Thoracic aorta (tissue), 2 donors: ENCODE data around the gene KIR2DL4. TPM values are rescaled to one million over a fixed set of nuclear protein-coding genes. Genes with fewer than 3 reads are reported as not detected.
"Not testable (repeated sequence)": the region's sequence is repeated elsewhere in the genome, so short reads cannot be mapped to it uniquely, and the experiment has no call there.

Experiments used
- ATAC-seq: fragments of 150-250 bp; one replicate; pipeline ENCODE4 v1.8.0; 2017; ENCODE audit warnings: low read depth; ENCODE audit not compliant: insufficient number of reproducible peaks, low FRiP score
- DNase-seq: peaks from one replicate; pipeline ENCODE4 v3.0.0-alpha.2; 2020; ENCODE audit warnings: low spot score
- H3K27ac ChIP-seq, 2 donors: fragments of 200-600 bp; sonication (generic); 1 replicate in 1 of 2; 2 replicates in 1 of 2; pipeline ENCODE4 v1.5.1; 2016; ENCODE audit warnings: mild to moderate bottlenecking in 2 of 2, moderate library complexity in 2 of 2
- H3K27me3 ChIP-seq: fragments of 200-600 bp; sonication (generic); replicated peaks from 2 replicates; pipeline ENCODE4 v1.6.0; 2016; ENCODE audit warnings: mild to moderate bottlenecking; ENCODE audit not compliant: insufficient read depth
- H3K36me3 ChIP-seq: fragments of 200-600 bp; sonication (generic); one replicate; pipeline ENCODE4 v1.5.1; 2016
- H3K4me1 ChIP-seq, 2 donors: fragments of 200-600 bp; sonication (generic); 1 replicate in 1 of 2; 2 replicates in 1 of 2; pipeline versions ENCODE4 v1.5.1 to v1.6.0; 2016; ENCODE audit warnings: low read depth in 2 of 2, mild to moderate bottlenecking in 1 of 2; ENCODE audit not compliant: control insufficient read depth in 1 of 2
- H3K4me3 ChIP-seq: fragments of 200-600 bp; sonication (generic); 2 replicates; pipeline ENCODE4 v1.5.1; 2016; ENCODE audit warnings: mild to moderate bottlenecking
- H3K9me3 ChIP-seq: fragments of 200-600 bp; sonication (generic); 2 replicates; pipeline ENCODE4 v1.5.1; 2016
- total RNA-seq, 2 donors: library from RNA; depleted of rRNA; stranded (reverse); fragments of >200 nt; gene quantifications; one replicate each; pipeline versions ENCODE4 v1.1.0 to v1.2.3, GENCODE V29; 2016
- TF ChIP-seq, protein P1 (sequence below): fragments of 200-600 bp; sonication (generic); IDR thresholded peaks from one replicate; pipeline ENCODE4 v1.5.1; 2019; ENCODE audit warnings: antibody characterized with exemption

Gene KIR2DL4
- total RNA-seq, 2 donors from 2014 or later = 0.54 TPM; not detected in 1

DNA sequence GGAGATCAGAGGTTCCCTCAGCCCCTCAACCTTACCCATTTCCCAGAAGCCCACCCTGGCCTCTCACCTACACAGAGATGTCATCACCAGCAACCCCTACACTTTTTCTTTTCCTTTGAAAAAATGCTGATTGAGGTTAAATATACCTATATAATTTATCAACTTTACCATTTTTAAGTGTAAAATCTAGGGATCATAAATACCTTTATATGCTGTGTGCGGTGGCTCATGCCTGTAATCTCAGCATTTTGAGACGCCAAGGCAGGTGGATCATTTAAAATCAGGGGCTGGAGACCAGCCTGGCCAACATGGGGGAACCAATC is 3.1 kb downstream of the KIR2DL4 start:
- H3K27ac ChIP-seq = no peak overlapping the region
- no peaks in the 10 kb centered on the region for H3K27me3 ChIP-seq
- no peak overlapping the region for H3K4me3 ChIP-seq
- ATAC-seq = no peak
- H3K36me3 ChIP-seq = no peaks in the 10 kb centered on the region
- no peaks in the 10 kb centered on the region for H3K4me1 ChIP-seq
- TF ChIP-seq, protein P1, sequence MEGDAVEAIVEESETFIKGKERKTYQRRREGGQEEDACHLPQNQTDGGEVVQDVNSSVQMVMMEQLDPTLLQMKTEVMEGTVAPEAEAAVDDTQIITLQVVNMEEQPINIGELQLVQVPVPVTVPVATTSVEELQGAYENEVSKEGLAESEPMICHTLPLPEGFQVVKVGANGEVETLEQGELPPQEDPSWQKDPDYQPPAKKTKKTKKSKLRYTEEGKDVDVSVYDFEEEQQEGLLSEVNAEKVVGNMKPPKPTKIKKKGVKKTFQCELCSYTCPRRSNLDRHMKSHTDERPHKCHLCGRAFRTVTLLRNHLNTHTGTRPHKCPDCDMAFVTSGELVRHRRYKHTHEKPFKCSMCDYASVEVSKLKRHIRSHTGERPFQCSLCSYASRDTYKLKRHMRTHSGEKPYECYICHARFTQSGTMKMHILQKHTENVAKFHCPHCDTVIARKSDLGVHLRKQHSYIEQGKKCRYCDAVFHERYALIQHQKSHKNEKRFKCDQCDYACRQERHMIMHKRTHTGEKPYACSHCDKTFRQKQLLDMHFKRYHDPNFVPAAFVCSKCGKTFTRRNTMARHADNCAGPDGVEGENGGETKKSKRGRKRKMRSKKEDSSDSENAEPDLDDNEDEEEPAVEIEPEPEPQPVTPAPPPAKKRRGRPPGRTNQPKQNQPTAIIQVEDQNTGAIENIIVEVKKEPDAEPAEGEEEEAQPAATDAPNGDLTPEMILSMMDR = no peak
- H3K9me3 ChIP-seq = no peaks in the 10 kb centered on the region
- no peak for DNase-seq

DNA sequence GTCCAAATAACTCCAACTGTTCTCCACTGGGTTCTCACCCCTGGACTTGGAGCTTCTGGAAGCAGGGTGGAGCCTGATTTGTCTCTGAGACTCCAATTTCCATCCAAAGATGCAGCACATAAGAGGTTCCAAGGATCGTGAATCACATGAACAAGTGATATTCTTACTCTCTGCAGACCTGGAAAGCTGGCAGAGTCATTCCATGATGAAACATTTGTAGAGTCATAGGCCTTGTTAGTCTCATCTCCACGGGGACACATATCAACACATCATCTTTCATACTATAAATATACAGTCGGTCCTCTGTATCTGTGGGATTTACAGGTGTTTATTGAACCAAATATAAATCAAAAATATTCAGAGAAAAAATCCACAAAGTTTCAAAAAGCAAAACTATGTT is 11.2 kb downstream of the KIR2DL4 start:
- not testable (repeated sequence) for DNase-seq, H3K4me3 ChIP-seq, H3K36me3 ChIP-seq, H3K27me3 ChIP-seq, H3K4me1 ChIP-seq, ATAC-seq, H3K9me3 ChIP-seq, H3K27ac ChIP-seq

DNA sequence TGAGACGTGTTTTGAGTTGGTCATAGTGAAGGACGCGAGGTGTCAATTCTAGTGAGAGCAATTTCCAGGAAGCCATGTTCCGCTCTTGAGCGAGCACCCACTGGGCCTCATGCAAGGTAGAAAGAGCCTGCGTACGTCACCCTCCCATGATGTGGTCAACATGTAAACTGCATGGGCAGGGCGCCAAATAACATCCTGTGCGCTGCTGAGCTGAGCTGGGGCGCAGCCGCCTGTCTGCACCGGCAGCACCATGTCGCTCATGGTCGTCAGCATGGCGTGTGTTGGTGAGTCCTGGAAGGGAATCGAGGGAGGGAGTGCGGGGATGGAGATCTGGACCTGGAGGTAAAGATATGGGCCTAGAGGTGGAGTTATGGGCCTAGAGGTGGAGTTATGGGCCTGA is 12.8 kb downstream of the KIR2DL4 start, which contains the start of gene KIR3DL1:
Gene KIR3DL1 (plus strand): TSS at position 218 of the 400 bp plus-strand sequence.
- H3K27ac ChIP-seq, H3K36me3 ChIP-seq, H3K27me3 ChIP-seq, DNase-seq, ATAC-seq, H3K4me3 ChIP-seq, H3K9me3 ChIP-seq, H3K4me1 ChIP-seq: not testable (repeated sequence)

GRCh38 chr19:54817670-54818536 is 14.5 kb downstream of the KIR2DL4 start:
- TF ChIP-seq, protein P1 = no peak
- Histone ChIP-seq H3K4me3 (no peak overlapping the region), H3K9me3 (no peaks in the 10 kb centered on the region), H3K27me3 (no peaks in the 10 kb centered on the region), H3K4me1 (no peaks in the 10 kb centered on the region), H3K27ac (no peak overlapping the region), H3K36me3 (no peaks in the 10 kb centered on the region)
- ATAC-seq = no peak
- no peak for DNase-seq

- H3K36me3 ChIP-seq, DNase-seq, H3K27me3 ChIP-seq, H3K4me3 ChIP-seq, H3K4me1 ChIP-seq, H3K9me3 ChIP-seq, H3K27ac ChIP-seq, ATAC-seq: not testable (repeated sequence)
Measured at GRCh38 chr19:54824416-54824815, 21.0 kb downstream of the KIR2DL4 start.

- H3K9me3 ChIP-seq, H3K4me1 ChIP-seq, H3K36me3 ChIP-seq, H3K27me3 ChIP-seq, ATAC-seq, DNase-seq, H3K27ac ChIP-seq, H3K4me3 ChIP-seq: not testable (repeated sequence)
Measured at GRCh38 chr19:54825326-54825725, 21.9 kb downstream of the KIR2DL4 start.

GRCh38 chr19:54828064-54828463 is 24.7 kb downstream of the KIR2DL4 start:
- H3K27ac ChIP-seq, H3K27me3 ChIP-seq, DNase-seq, H3K4me1 ChIP-seq, H3K9me3 ChIP-seq, ATAC-seq, H3K36me3 ChIP-seq, H3K4me3 ChIP-seq: not testable (repeated sequence)

DNA sequence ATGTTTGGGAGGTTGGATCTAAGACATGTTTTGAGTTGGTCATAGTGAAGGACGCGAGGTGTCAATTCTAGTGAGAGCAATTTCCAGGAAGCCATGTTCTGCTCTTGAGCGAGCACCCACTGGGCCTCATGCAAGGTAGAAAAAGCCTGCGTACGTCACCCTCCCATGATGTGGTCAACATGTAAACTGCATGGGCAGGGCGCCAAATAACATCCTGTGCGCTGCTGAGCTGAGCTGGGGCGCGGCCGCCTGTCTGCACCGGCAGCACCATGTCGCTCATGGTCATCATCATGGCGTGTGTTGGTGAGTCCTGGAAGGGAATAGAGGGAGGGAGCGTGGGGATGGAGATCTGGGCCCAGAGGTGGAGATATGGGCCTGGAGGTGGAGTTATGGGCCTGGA is 29.1 kb downstream of the KIR2DL4 start, which contains the start of gene KIR2DS4:
Gene KIR2DS4 (plus strand): TSS at position 181 of the 400 bp plus-strand sequence.
- not testable (repeated sequence) for ATAC-seq, DNase-seq, H3K27ac ChIP-seq, H3K36me3 ChIP-seq, H3K4me3 ChIP-seq, H3K27me3 ChIP-seq, H3K4me1 ChIP-seq, H3K9me3 ChIP-seq

GRCh38 chr19:54835126-54835525 is 31.7 kb downstream of the KIR2DL4 start:
- H3K27ac ChIP-seq, H3K27me3 ChIP-seq, H3K36me3 ChIP-seq, H3K4me3 ChIP-seq, DNase-seq, ATAC-seq, H3K4me1 ChIP-seq, H3K9me3 ChIP-seq: not testable (repeated sequence)

DNA sequence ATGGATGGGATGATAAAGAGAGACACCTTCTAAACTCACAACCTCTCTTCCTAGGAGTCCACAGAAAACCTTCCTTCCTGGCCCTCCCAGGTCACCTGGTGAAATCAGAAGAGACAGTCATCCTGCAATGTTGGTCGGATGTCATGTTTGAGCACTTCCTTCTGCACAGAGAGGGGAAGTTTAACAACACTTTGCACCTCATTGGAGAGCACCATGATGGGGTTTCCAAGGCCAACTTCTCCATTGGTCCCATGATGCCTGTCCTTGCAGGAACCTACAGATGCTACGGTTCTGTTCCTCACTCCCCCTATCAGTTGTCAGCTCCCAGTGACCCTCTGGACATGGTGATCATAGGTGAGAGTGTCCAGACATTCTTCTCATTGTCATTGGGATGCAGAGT is 34.1 kb downstream of the KIR2DL4 start:
- not testable (repeated sequence) for H3K36me3 ChIP-seq, DNase-seq, H3K27me3 ChIP-seq, H3K4me1 ChIP-seq, H3K9me3 ChIP-seq, H3K27ac ChIP-seq, H3K4me3 ChIP-seq, ATAC-seq

GRCh38 chr19:54843171-54843570 is 39.8 kb downstream of the KIR2DL4 start:
- not testable (repeated sequence) for H3K9me3 ChIP-seq, H3K36me3 ChIP-seq, H3K27ac ChIP-seq, H3K4me3 ChIP-seq, DNase-seq, H3K27me3 ChIP-seq, H3K4me1 ChIP-seq, ATAC-seq
